HEK293T (cell line): ENCODE data around the gene RNF19B.
"Not testable (repeated sequence)": the region's sequence is repeated elsewhere in the genome, so short reads cannot be mapped to it uniquely, and the experiment has no call there.

ENCODE experiments used
- CTCF ChIA-PET: fragments of 350-600 bp; formaldehyde crosslinking; extraction: SDS; loops from one replicate; lab custom pipeline; 2021; ENCODE audit warnings: antibody characterized with exemption, inconsistent platforms; lab: Yijun Ruan, JAX
- POLR2A ChIA-PET: fragments of 350-600 bp; formaldehyde crosslinking; extraction: SDS; loops from one replicate; lab custom pipeline; 2020; ENCODE audit warnings: antibody characterized with exemption, inconsistent platforms; lab: Yijun Ruan, JAX
- DNase-seq: peaks from one replicate; pipeline ENCODE4 v3.0.0; 2012; ENCODE audit warnings: mixed read lengths; ENCODE audit errors: extremely low spot score
- ARNT ChIP-seq: fragments of 450-650 bp; IDR thresholded peaks from 2 replicates; pipeline ENCODE4 v1.6.1; 2017; ENCODE audit warnings: mild to moderate bottlenecking
- BHLHE40 ChIP-seq: fragments of 450-650 bp; IDR thresholded peaks from 2 replicates; pipeline ENCODE4 v1.6.1; 2016; ENCODE audit warnings: mild to moderate bottlenecking, moderate library complexity, borderline replicate concordance
- CTBP1 ChIP-seq: fragments of 450-650 bp; IDR thresholded peaks from 2 replicates; pipeline ENCODE4 v1.6.1; 2016; ENCODE audit warnings: borderline replicate concordance
- ELF4 ChIP-seq: fragments of 450-650 bp; IDR thresholded peaks from 2 replicates; pipeline ENCODE4 v1.6.1; 2017; ENCODE audit warnings: antibody characterized with exemption
- FOXA1 ChIP-seq: fragments of 450-650 bp; IDR thresholded peaks from 2 replicates; pipeline ENCODE4 v1.6.1; 2016; ENCODE audit warnings: mild to moderate bottlenecking
- FOXK2 ChIP-seq: fragments of 450-650 bp; IDR thresholded peaks from 2 replicates; pipeline ENCODE4 v1.6.1; 2016; ENCODE audit warnings: mild to moderate bottlenecking
- FOXM1 ChIP-seq: fragments of 450-650 bp; IDR thresholded peaks from 2 replicates; pipeline ENCODE4 v1.6.1; 2017; ENCODE audit warnings: mild to moderate bottlenecking, borderline replicate concordance
- HDGF ChIP-seq: fragments of 450-650 bp; IDR thresholded peaks from 2 replicates; pipeline ENCODE4 v1.6.1; 2017; ENCODE audit warnings: antibody characterized with exemption, borderline replicate concordance
- L3MBTL2 ChIP-seq: fragments of 450-650 bp; conservative IDR thresholded peaks from 2 replicates; pipeline ENCODE4 v1.6.1; 2016; ENCODE audit warnings: mild to moderate bottlenecking
- LEF1 ChIP-seq: fragments of 450-650 bp; IDR thresholded peaks from 2 replicates; pipeline ENCODE4 v1.6.1; 2017; ENCODE audit warnings: mild to moderate bottlenecking, borderline replicate concordance
- NFRKB ChIP-seq: fragments of 450-650 bp; IDR thresholded peaks from 2 replicates; pipeline ENCODE4 v1.6.1; 2016; ENCODE audit warnings: mild to moderate bottlenecking, moderate library complexity
- SP1 ChIP-seq: fragments of 450-650 bp; IDR thresholded peaks from 2 replicates; pipeline ENCODE4 v1.6.1; 2017
- SUZ12 ChIP-seq: fragments of 450-650 bp; IDR thresholded peaks from 2 replicates; pipeline ENCODE4 v1.6.1; 2016; ENCODE audit warnings: mild to moderate bottlenecking
- TARDBP ChIP-seq: fragments of 450-650 bp; IDR thresholded peaks from 2 replicates; pipeline ENCODE4 v1.6.1; 2016
- ZNF384 ChIP-seq: fragments of 450-650 bp; IDR thresholded peaks from 2 replicates; pipeline ENCODE4 v1.6.1; 2016
- TF ChIP-seq, protein P1 (sequence below): fragments of 450-650 bp; IDR thresholded peaks from 2 replicates; pipeline ENCODE4 v1.6.1; 2016

Gene RNF19B

DNA sequence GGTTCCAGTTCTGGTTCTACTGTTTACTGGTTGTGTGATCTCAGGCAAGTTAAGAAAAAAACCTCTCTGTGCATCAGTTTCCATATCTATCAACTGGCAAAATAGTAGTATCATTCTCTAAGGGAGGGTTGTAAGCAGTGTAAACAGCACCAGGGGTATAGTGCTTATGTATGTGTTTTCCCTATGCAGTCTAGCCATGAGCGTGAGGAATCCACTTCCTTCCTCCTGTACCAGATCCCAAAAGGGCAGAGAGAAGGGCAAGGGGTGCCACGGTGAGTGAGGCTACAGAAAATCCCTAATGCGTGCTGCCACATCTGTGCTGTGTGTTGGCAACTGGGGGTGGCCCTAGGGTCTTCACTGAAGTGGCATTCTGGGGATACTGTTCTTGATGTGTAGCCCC, 18.4 kb upstream of the RNF19B start:
- ChIA-PET CTCF (no interaction called here), POLR2A (no interaction called here)
- TF ChIP-seq BHLHE40 (no peak), FOXA1 (no peak), SUZ12 (no peak)
- DNase-seq: no peak

DNA sequence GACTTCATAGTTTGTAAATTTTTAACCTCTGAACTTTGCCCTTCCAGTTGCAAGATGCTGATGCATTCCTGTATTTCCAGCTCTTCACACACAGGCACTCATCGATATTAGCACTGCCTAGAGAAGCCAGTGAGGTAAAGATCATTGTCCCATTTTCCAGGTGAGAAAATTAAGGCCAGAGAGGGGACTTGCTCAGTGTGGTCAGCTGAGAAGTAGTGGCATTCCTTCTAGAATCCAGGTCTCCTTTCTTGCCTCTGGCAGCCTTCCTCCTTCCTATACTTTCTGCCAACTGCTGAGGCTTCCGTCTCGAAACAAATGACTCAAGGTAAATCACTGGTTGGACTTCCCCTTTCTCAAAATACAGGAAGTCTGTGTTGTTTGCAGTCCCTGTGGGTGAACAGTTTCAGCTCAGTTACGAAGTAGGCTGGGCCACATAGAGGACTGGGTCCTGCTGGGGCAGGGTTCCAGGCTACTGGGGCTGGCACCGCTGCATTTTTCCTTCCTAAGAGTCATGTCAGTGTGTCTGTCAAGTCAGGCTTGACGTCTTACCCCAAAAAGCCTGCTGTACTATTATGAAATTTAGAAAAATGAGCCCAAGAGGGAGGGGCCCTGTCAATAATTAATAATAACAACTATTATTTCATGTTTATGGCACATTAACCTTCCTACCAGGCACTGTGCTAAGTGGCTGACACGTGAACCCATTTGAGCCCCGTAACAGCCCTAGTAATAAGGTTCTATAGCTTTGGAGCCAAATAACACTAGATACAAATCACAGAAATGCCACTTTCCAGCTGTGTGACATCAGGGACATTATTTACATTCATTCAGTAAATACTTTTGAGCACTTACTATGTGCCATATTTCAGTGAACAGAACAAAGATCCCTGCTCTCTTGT, 16.6 kb upstream of the RNF19B start:
- TF ChIP-seq ARNT (no peak), ELF4 (no peak), FOXA1 (no peak), FOXK2 (no peak), BHLHE40 (no peak), TARDBP (no peak), LEF1 (no peak), CTBP1 (no peak)
- TF ChIP-seq, protein P1, sequence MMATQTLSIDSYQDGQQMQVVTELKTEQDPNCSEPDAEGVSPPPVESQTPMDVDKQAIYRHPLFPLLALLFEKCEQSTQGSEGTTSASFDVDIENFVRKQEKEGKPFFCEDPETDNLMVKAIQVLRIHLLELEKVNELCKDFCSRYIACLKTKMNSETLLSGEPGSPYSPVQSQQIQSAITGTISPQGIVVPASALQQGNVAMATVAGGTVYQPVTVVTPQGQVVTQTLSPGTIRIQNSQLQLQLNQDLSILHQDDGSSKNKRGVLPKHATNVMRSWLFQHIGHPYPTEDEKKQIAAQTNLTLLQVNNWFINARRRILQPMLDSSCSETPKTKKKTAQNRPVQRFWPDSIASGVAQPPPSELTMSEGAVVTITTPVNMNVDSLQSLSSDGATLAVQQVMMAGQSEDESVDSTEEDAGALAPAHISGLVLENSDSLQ: no peak
- POLR2A ChIA-PET: interaction anchor here (1.3 kb wide), 1 partner anchor 17 kb away, joined by 7 read pairs; the partner anchor contains the start of gene RNF19B
- DNase-seq: no peak
- CTCF ChIA-PET: interaction anchor here (0.7 kb wide), 1 partner anchor 28 kb away, joined by 5 read pairs; no protein-coding TSS in a partner anchor

GRCh38 chr1:32980080-32980479, 15.5 kb upstream of the RNF19B start:
- TF ChIP-seq L3MBTL2: no peak
- TF ChIP-seq ARNT: no peak
- no peak for TF ChIP-seq FOXM1
- no peak for TF ChIP-seq NFRKB
- TF ChIP-seq BHLHE40: no peak
- TF ChIP-seq ELF4: no peak
- no peak for TF ChIP-seq TARDBP
- no peak for TF ChIP-seq FOXA1
- no peak for TF ChIP-seq SUZ12
- no peak for TF ChIP-seq LEF1
- no peak for TF ChIP-seq FOXK2
- TF ChIP-seq ZNF384: no peak
- TF ChIP-seq, protein P1: no peak
- TF ChIP-seq CTBP1: no peak
- TF ChIP-seq HDGF: no peak
- ChIA-PET CTCF (no interaction called here), POLR2A (no interaction called here)
- no peak for DNase-seq

DNA sequence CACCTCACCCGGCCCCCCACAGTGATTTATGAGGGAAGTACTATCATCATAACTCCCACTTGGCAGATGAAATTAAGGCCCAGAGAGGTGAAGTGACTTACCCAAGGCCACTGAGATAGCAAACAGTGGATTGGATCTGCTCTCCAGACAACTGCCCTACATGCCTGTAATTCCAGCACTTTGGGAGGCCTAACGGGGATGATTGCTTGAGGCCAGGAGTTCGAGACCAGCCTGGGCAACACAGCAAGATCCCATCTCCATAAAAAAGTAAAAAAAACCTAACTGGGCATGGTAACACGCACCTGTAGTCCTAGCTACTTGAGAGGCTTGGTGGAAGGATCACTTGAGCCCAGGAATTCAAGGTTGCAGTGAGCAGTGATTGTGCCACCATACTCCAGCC, 14.2 kb upstream of the RNF19B start:
- no peak for TF ChIP-seq FOXK2
- no peak for TF ChIP-seq CTBP1
- no peak for TF ChIP-seq LEF1
- TF ChIP-seq FOXM1: no peak
- TF ChIP-seq FOXA1: no peak
- TF ChIP-seq L3MBTL2: no peak
- no peak for TF ChIP-seq BHLHE40
- TF ChIP-seq SP1: no peak
- no peak for TF ChIP-seq NFRKB
- POLR2A ChIA-PET: no interaction called here
- DNase-seq: no peak
- CTCF ChIA-PET: no interaction called here

DNA sequence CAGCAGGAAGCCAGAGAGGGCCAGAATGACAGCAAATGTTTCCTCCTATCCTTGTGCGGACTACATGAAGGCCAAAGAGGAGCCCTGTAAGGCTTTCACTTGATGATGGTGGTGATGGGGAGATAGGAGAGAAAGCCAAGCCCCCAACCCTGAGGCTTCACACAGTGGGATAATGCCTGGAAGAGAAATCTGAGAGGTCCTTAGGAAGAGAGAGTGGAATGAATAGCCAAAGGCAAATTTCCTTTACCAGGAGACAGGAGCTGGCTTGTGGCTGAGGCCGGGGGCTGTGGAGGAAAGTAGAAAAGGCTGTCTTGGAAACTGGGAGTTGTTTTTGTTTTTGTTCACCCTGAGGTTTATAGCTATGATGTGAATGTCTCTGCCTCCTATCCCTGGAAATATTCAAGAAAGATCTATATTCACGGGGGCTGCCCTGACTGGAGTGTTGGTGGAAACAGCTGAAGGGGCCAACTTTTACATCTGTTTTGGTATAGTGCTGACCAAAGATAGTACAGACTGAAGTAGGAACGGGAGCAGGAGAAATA, 13.0 kb upstream of the RNF19B start:
- DNase-seq: no peak
- POLR2A ChIA-PET: interaction anchor here (0.6 to 1.0 kb wide), 3 partner anchors 10 to 19 kb away, joined by 3 read pairs; partner anchors contain the start of gene RNF19B
- no peak for TF ChIP-seq ARNT
- TF ChIP-seq FOXA1: no peak
- no peak for TF ChIP-seq NFRKB
- TF ChIP-seq HDGF: no peak
- TF ChIP-seq ELF4: no peak
- no peak for TF ChIP-seq ZNF384
- no peak for TF ChIP-seq SP1
- TF ChIP-seq LEF1: no peak
- TF ChIP-seq, protein P1: no peak
- CTCF ChIA-PET: no interaction called here

GRCh38 chr1:32975055-32975454, 10.4 kb upstream of the RNF19B start:
- POLR2A ChIA-PET: interaction anchor here (0.6 kb wide), 1 partner anchor 10 kb away, joined by 3 read pairs; the partner anchor contains the start of gene RNF19B
- DNase-seq, CTCF ChIA-PET: not testable (repeated sequence)

DNA sequence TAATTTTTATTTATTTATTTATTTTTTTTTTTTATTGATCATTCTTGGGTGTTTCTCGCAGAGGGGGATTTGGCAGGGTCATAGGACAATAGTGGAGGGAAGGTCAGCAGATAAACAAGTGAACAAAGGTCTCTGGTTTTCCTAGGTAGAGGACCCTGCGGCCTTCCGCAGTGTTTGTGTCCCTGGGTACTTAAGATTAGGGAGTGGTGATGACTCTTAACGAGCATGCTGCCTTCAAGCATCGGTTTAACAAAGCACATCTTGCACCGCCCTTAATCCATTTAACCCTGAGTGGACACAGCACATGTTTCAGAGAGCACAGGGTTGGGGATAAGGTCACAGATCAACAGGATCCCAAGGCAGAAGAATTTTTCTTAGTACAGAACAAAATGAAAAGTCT, 8.8 kb upstream of the RNF19B start:
- POLR2A ChIA-PET: not testable (repeated sequence)

More for the DNA sequence above, 8.8 kb upstream of the RNF19B start:
- CTCF ChIA-PET, DNase-seq: not testable (repeated sequence)
